A673 (cell line): ENCODE results near the gene UBE2B. TPM values are rescaled to one million over a fixed set of nuclear protein-coding genes. Genes with fewer than 3 reads are reported as not detected.

ENCODE experiments used
- BruUV-seq: library from RNA; stranded (reverse); fragments of 400-500 nt; replicated peaks from 2 replicates; lab custom pipeline; 2021; lab: Mats Ljungman, UMichigan
- CTCF ChIA-PET: fragments of 300-600 bp; sonication (Branson Sonifier 250); formaldehyde crosslinking; loops from one replicate; lab custom pipeline; 2022; ENCODE audit warnings: antibody characterized with exemption; lab: Charles Lee
- POLR2A ChIA-PET: fragments of 300-600 bp; sonication (Branson Sonifier 250); formaldehyde crosslinking; loops from one replicate; lab custom pipeline; 2022; ENCODE audit warnings: antibody characterized with exemption; ENCODE audit not compliant: low non-redundant PET; lab: Charles Lee
- DNase-seq: peaks from one replicate; pipeline ENCODE4 v3.0.0-alpha.2; 2015; ENCODE audit warnings: low spot score
- H3K27ac ChIP-seq: fragments of 200-600 bp; sonication (generic); 2 replicates; pipeline ENCODE4 v1.5.1; 2016; ENCODE audit warnings: mixed run types, low read depth, mild to moderate bottlenecking, mixed read lengths, antibody characterized with exemption, low read length; ENCODE audit not compliant: poor library complexity, severe bottlenecking
- H3K27me3 ChIP-seq: fragments of 200-600 bp; sonication (generic); replicated peaks from 2 replicates; pipeline ENCODE4 v1.6.1; 2017; ENCODE audit warnings: mixed run types, low read depth, mild to moderate bottlenecking, mixed read lengths, antibody characterized with exemption, low read length; ENCODE audit not compliant: insufficient read depth, poor library complexity
- H3K36me3 ChIP-seq: fragments of 200-600 bp; sonication (generic); 2 replicates; pipeline ENCODE4 v1.6.1; 2016; ENCODE audit warnings: mixed run types, mild to moderate bottlenecking, mixed read lengths, antibody characterized with exemption, low read length; ENCODE audit not compliant: insufficient read depth, poor library complexity, severe bottlenecking
- H3K4me1 ChIP-seq: fragments of 200-600 bp; sonication (generic); 2 replicates; pipeline ENCODE4 v1.6.1; 2017; ENCODE audit warnings: mixed run types, mild to moderate bottlenecking, mixed read lengths, antibody characterized with exemption, low read length; ENCODE audit not compliant: insufficient read depth, poor library complexity, severe bottlenecking
- H3K4me3 ChIP-seq: fragments of 200-600 bp; sonication (generic); 2 replicates; pipeline ENCODE4 v1.5.1; 2016; ENCODE audit warnings: low read depth, mixed run types, mild to moderate bottlenecking, mixed read lengths, low read length; ENCODE audit not compliant: poor library complexity, severe bottlenecking
- H3K9me3 ChIP-seq: fragments of 200-600 bp; sonication (generic); 2 replicates; pipeline ENCODE4 v1.6.1; 2016; ENCODE audit warnings: mixed run types, low read depth, mild to moderate bottlenecking, mixed read lengths, antibody characterized with exemption, low read length; ENCODE audit not compliant: poor library complexity, severe bottlenecking
- CTCF ChIP-seq: fragments of 300-800, 200-600 bp; sonication (generic); conservative IDR thresholded peaks from 2 replicates; pipeline ENCODE4 v1.5.1; 2017; ENCODE audit warnings: low read depth, mild to moderate bottlenecking, antibody characterized with exemption, low read length, moderate library complexity, mixed read lengths
- EZH2 ChIP-seq: fragments of 200-600 bp; sonication (generic); IDR thresholded peaks from 2 replicates; pipeline ENCODE4 v1.6.1; 2017; ENCODE audit warnings: borderline replicate concordance, low read depth, mild to moderate bottlenecking, mixed read lengths, antibody characterized with exemption, low read length; ENCODE audit not compliant: poor library complexity, severe bottlenecking
- intact Hi-C: fragments of 100-400 bp; cut with micrococcal nuclease; formaldehyde crosslinking; loops from one replicate; pipeline ENCODE4 v1.10.0; 2022; ENCODE audit not compliant: unreplicated experiment
- total RNA-seq: library from RNA; stranded (reverse); gene quantifications from 2 replicates; pipeline ENCODE4 v1.2.3, GENCODE V29; 2021

Gene UBE2B
- total RNA-seq, 1 experiment from 2014 or later: 73.8 TPM

GRCh38 chr5:134432174-134432573, 60.8 kb downstream of the UBE2B start:
- intact Hi-C loops: no loop called here
- H3K27ac ChIP-seq: no peak overlapping the region
- CTCF ChIA-PET: no interaction called here
- no peaks in the 10 kb centered on the region for H3K36me3 ChIP-seq
- H3K9me3 ChIP-seq: no peaks in the 10 kb centered on the region
- POLR2A ChIA-PET: no interaction called here
- peaks cover 6% of the 10 kb centered on the region for H3K4me1 ChIP-seq
- no peak overlapping the region for H3K4me3 ChIP-seq
- H3K27me3 ChIP-seq: no peaks in the 10 kb centered on the region
- BruUV-seq: no TSS peak
- TF ChIP-seq CTCF (no peak), EZH2 (no peak)
- no peak for DNase-seq

- Histone ChIP-seq H3K27ac (no peak overlapping the region), H3K9me3 (no peaks in the 10 kb centered on the region), H3K27me3 (no peaks in the 10 kb centered on the region), H3K4me1 (peaks cover under 1% of the 10 kb centered on the region), H3K36me3 (no peaks in the 10 kb centered on the region), H3K4me3 (no peak overlapping the region)
- POLR2A ChIA-PET: no interaction called here
- CTCF ChIA-PET: no interaction called here
- no peak for DNase-seq
- intact Hi-C loops: no loop called here
- TF ChIP-seq EZH2: no peak
- TF ChIP-seq CTCF: no peak
- BruUV-seq: no TSS peak
These were observed 61.4 kb downstream of the UBE2B start for GRCh38 chr5:134432677-134433359.

GRCh38 chr5:134435560-134435959, 64.2 kb downstream of the UBE2B start:
- H3K36me3 ChIP-seq: no peaks in the 10 kb centered on the region
- H3K9me3 ChIP-seq: no peaks in the 10 kb centered on the region
- no peak for TF ChIP-seq EZH2
- TF ChIP-seq CTCF: no peak
- no peak for DNase-seq
- H3K4me1 ChIP-seq: no peaks in the 10 kb centered on the region
- no peaks in the 10 kb centered on the region for H3K27me3 ChIP-seq
- no peak overlapping the region for H3K4me3 ChIP-seq
- H3K27ac ChIP-seq: no peak overlapping the region
- no TSS peak for BruUV-seq
- intact Hi-C loops: no loop called here
- POLR2A ChIA-PET: no interaction called here
- CTCF ChIA-PET: no interaction called here
